GM19455 (cell line): ENCODE measurements around the gene SOX15.
"Not testable (repeated sequence)": the region's sequence is repeated elsewhere in the genome, so short reads cannot be mapped to it uniquely, and the experiment has no call there.

Experiments used
- ATAC-seq: cut with Tn5 transposase; IDR thresholded peaks from one replicate; pipeline ENCODE4 v1.9.1; 2021; ENCODE audit not compliant: unreplicated experiment

SOX15 gene

DNA sequence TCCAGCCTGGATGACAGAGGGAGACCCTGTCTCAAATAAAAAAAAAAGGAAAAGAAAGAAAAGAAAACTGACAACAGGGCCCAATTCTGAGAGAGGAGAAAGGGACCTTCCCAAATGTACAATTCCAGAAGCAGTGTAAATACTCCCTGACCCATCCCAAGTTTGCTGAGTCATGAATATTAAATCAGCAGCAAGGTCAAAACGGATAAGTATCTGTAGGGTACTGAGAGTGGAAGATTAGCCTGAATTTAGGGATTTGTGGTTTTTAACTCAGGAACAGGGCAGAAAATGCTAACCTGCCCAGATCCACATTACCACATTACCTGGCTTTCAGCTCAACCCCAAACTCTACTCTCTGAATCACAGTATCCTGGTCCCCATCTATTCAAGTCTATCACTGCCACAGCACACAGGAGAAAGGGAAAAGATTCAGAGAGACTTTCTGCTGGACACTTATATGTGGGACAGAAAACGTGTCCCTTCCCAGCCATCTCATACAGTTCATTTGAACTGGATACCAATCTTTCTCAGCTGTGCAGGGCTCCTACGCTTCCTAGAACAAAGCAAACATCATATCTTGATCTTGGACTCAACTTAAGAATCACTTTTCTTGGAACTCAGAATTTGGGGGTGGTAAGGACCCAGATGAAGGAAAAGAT lies 21.9 kb upstream of the SOX15 start:
- no peak for ATAC-seq

DNA sequence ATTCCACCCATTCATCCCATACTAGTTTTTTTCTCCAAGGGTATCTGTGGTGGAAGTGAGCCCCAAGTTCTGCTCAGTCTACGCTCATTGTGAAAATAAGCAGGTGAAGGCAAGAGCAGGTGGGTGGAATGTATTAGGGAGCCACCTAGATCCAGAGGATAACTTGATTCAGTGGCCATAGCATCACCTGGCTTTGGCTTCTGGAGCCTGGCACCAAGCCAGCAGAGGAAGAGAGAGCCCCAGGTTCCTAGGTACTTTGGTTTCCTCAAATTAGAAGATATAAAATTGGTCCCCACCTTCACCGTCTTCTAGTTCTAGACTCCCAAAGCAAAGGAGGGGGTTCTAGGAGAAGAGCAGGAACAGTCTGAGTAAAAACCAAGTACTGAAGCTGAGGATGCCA lies 20.7 kb upstream of the SOX15 start:
- ATAC-seq: no peak

DNA sequence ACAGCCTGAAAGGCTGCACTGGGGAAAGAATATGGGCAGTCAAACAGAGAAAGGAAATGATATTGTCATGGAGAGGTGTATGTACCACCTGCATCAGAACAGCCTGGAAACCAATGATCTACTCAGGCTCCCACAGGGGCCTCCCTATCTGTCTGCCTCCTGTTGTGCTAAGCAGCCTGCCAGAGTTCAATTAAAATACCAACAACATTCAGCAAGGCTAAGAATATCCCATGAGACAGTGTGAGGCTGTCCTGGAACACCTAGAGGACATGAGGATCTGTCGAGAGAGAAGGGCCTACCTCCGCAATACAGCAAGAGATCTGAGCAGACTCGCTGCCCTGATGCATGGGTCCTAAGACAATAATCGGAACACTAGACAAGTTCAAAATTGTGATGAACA lies 16.4 kb upstream of the SOX15 start:
- no peak for ATAC-seq

DNA sequence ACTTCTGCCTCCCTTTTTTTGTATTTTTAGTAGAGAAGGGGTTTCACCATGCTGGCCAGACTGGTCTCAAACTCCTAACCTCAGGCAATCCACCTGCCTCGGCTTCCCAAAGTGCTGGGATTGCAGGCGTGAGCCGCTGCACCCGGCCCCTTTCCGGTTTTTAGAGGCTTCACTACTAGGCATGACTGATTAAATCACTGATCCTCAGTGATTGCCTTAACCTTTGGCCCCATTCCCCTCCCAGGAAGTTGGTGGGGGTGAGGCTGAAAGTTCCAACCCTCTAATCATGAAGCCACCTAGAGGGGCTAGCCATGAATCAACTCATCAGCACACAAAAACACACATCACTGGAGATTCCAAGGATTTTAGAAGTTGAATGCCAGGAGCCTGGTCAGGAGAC lies 7.7 kb upstream of the SOX15 start:
- ATAC-seq: not testable (repeated sequence)

DNA sequence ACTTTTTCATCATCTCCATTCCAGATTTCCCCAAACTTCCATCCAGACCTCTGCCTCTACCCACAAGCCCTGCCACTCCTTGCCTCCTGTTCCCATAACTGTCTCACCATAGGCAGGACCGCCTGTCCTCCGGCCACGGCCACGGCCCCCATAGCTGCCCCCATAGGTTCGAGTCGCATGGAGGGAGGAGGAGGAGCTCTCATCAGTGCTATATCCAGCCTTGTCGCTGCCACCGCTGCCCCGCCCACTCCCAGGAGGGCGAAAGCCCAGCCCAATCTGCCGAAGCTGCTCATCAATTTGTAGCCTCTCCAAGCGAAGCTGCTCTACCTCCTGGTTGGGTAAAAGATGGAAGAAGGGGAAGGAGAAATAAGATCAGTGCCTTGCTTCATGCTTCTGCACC lies 3.4 kb upstream of the SOX15 start:
- no peak for ATAC-seq

DNA sequence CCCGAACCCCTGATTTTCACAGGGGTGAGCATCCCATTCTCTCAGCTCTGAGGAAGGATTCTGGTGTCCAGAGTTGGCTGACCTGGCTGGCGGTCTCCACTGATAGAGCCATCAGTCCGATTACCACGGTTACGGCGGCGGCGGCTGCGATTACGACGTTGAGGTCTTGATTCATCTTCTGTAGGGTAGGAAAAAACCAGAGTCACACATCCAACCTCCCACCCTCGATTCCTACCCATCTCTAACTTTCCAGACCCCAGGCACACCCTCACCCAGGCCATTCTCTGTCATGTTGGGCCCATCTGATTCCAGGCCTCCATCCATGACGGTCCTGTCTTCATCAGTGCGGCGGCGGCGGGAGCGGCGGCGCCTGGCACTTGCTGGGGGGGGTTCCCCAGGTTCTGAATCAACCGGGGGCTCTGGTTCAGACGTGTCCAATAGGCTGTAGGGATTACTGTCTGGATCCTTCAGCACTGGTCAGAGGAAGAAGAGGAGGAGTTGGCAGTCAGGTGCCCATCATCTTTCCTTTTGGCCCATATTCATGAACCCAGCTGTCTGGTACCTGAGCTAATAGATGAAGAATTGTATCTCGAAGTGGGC lies 2.6 kb upstream of the SOX15 start:
- ATAC-seq: no peak

DNA sequence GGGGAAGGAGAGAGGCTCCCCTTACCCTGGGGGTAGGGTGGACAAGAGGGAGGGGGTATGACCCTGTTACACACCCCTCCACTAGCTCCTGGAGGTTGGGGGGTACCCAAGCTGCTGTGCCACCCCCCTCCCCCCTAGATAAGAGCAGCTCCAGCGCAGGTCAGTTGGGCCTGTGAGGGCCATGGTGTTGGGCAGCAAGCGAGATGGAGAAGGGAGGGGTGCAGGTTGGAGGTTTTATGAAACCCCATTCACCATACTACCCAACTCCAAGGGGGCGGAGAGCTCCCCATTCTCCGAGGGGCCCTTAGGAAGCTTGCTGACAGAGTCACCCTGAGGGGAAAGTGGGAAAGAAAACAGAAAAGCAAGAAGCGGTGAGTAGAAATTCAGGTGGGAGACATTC lies 1.7 kb upstream of the SOX15 start:
- no peak for ATAC-seq

DNA sequence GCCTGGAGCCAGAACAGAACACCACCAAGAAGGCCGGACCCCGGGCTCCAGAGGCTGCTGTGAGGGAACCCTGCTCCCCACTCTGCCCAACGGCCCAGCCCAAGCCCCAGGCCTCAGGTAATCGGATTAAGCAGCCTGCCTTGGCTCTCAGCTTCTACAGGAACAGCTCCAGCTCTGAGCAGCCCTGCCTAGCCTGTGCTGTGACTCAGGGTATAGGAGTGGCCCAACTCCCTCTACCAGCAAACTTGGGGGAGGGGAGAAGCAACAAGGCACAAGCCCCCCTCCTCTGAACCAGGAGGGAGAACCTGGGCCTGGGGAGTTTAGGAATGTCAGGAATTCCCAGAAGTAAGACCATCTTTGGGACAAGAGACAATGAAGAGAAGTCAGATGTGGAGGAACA lies 849 bp upstream of the SOX15 start:
- ATAC-seq: no peak

DNA sequence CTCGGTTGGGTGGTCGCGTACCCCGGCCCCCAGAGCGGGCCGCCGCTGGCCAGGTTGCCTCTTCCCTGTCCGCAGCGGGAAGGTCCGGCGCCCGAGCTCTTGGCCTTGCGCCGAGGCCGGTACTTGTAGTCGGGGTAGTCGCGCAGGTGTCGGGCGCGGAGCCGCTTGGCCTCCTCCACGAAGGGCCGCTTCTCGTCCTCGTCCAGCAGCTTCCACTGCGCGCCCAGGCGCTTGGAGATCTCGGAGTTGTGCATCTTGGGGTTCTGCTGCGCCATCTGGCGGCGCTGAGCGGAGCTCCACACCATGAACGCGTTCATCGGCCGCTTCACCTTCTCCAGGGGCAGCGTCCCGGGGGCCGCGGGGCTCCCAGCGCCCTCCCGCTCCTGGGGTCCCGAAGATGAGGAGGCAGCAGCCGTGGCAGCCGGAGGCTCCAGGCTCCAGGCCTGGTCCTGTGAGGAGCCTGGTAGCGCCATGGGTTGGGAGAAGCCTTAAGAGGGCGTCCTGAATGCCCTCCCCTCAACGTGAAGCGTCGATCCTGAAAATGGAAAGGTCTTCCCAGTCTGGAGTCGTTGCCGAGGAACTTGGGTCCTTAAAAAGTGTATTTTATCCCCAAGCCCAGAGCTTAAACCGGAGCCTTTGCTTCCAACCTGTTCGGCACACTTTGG lies 558 bp downstream of the SOX15 start:
- ATAC-seq: no peak

DNA sequence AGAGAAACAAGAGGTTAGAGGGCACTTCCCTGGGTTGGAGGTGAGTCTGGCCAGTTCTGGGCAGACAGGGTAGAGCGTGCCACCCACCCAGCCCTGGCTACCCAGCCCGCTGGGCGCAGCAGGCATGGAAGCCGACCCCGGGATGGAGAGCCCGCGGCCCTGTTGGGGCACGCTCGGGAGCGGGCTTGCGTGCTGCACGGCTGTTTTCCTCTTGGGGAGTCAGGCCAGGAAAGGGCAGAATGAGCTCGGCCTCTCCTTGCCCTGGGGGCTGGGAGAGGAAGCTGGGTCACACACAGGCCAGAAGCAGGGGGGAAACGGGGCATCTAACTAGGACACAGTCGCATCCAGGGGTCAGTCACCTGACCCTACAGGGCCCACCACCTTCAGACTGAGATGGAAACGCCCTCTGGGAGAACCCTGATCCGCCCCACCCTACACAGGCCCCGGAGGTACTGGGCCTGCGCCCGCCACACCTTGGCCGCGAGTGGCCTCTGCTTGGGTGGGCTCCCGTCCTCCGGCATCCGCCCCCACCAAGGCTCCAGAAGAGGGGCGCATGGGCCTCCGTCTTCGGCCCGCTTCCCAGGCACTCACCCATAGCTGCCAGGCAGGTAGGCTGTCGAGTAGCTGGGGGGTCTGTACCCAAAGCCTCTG lies 1.2 kb downstream of the SOX15 start:
- ATAC-seq: no peak

DNA sequence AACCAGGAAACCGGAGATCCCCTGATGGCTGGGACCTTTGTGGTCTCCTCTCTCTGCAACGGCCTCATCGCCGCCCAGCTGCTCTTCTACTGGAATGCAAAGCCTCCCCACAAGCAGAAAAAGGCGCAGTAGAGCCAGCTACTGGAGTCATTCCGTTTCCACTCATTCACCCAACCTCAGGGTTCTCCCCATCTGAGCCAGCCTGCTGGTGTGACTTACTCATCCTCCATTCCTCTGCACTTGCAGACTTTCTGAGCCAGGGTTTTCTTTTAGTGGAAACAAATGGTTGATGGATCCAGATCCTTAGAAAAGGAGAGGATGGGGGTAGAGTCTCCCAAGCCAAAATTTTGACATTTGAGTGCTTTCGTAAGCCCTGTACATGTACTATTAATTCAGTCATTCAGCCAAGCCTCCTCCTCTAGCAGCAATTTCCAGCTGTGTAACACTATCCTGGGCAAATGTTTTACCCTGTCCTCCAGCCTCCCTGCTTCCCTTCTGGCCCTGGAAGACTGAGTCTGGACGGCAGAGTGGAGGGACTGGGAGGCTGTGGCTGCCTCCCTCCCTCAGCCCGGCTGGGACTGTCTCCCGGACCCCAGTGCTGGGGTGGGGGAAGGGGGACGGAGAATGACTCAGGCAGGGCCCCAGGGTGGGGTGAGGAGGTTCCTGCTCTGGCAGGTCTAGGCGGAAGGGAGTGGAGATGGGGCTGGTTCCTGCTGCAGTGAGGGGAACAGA lies 2.3 kb downstream of the SOX15 start:
- ATAC-seq: no peak

DNA sequence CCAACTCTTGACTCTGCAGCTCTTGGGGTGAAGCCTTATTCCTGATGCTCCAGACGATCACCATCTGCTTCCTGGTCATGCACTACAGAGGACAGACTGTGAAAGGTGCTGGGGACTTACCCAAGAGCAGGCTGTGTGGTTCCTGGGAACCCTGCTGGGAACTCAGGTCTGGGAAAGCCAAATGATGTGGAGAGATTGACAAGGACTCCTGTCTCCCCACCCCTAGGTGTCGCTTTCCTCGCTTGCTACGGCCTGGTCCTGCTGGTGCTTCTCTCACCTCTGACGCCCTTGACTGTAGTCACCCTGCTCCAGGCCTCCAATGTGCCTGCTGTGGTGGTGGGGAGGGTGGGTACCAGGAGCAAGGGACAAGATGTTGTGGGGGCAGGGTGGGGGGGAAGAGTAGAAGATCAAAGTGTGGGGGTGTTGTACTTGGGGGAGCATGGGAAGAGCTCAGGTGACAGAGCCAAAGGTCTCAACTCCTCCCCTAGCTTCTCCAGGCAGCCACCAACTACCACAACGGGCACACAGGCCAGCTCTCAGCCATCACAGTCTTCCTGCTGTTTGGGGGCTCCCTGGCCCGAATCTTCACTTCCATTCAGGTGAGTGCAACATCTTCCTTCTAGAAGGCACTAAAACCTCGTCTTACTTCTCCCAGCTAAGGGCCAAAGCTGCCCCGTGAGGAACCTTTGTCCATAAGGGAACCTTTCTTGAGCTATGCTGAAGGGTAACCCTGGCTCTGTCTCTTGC lies 3.0 kb downstream of the SOX15 start:
- no peak for ATAC-seq

DNA sequence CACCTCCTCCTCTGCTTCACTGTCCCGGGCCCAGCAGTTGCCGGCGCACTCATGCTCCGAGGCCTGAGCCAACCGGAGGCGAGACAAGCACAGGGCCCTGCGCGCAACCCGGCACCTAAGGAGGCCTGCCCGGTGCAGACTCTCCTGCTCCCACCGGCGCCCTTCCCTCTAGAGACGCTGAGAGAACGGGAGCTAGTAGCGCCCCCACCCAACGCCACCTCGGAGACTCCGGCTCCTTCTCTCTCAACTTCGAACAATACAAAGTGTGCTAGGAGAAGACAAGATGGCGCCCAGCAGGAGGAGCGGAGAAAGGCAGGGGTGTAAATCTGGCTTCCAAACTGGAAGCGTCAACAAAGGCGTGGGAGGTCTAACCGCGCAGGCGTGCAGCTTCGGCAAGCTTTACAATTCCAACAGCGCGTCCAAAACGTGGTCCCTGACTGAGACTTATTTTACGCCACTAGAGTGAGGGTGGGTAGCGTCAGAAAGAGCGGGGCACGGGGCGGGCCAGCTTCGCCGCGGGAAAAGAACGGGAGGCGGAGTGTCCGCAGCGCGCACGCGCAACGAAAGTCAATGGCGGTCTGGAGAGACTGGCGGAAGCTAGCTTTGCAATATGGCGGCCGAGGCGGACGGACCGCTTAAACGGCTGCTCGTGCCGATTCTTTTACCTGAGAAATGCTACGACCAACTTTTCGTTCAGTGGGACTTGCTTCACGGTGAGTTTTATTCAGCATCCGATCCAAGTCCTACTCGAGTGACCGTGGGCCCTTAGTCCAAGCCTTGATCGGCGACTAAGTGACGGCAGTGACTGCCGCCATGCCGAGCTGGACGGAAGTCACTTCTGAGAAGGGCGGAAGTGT lies 6.4 kb downstream of the SOX15 start, which contains the start of gene MPDU1:
Gene MPDU1 (plus strand): TSS at position 600 of the 857 bp plus-strand sequence. CDS start 11 bp downstream, at position 611.
- ATAC-seq: peak; percentile 75

DNA sequence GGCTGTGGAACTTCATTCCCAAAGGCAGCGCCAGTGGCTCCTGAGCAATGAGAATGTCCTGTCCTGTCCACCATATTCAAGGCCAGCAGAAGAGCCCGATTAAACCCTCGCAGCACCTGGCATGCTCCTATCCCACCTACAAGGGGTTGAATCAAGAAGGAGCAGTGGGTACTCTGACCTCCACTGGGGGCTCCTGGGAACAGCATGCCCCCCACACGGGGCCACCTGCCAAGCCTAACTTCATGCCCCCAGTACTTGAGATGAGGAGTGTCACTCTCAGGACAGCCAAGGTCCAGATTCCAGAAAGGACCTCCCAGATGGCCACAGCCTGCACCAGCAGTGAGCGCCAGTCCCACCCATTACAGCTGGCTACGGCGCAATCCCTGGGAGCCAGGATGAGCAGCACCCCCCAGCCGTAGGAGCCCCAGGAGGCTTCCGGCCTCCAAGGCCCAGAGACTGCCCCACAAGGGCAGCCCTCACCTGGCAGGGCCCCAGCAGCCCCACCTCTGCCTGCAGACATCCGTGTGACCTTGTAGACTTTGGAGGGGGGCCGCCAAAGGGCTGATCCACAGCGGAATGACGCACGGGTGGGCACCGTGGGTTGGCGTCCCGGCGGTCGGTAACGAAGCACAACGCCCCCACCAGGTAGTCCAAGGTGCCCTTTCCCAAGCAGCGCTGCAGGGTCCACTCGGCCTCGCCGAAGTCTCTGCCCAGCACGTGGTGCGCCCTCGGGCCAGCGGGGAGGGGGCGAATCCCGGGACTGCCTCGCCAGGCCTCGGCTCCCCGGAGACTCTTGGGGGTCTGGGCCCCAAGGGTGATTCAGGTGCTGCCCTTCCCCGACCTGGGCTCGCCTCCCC lies 7.3 kb downstream of the SOX15 start:
- ATAC-seq: no peak

DNA sequence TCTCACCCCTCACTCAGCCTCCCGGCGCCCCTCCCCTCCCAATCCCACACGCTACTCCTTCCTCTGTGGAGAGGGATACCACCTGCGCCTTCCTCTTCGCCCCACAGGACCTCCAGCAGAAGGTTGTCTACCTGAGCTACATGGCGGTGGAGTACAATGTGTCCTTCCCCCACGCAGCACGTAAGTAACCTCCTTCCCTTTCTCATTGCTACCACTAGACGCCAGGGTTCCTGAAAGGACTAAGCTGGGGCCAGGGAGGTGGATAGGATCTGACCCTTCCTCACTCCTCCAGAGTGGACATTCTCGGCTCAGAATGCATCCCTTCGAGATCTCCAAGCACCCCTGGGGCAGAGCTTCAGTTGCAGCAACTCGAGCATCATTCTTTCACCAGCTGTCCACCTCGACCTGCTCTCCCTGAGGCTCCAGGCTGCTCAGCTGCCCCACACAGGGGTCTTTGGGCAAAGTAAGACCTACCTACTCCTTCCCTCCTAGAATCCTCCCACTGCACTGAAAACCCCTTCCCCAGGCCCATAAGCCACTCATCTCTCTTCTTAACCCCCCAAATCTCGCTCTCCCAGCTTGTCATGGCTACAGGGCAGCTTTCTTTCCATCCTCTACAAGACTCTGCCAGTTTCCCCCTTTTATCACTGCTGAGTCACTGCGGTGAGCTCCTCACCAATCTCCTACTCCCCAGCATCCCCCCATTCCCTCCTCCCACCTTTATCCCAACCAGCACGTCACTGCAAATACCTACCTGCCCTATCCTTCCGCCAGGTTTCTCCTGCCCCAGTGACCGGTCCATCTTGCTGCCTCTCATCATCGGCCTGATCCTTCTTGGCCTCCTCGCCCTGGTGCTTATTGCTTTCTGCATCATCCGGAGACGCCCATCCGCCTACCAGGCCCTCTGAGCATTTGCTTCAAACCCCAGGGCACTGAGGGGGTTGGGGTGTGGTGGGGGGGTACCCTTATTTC lies 9.0 kb downstream of the SOX15 start:
- ATAC-seq: no peak

DNA sequence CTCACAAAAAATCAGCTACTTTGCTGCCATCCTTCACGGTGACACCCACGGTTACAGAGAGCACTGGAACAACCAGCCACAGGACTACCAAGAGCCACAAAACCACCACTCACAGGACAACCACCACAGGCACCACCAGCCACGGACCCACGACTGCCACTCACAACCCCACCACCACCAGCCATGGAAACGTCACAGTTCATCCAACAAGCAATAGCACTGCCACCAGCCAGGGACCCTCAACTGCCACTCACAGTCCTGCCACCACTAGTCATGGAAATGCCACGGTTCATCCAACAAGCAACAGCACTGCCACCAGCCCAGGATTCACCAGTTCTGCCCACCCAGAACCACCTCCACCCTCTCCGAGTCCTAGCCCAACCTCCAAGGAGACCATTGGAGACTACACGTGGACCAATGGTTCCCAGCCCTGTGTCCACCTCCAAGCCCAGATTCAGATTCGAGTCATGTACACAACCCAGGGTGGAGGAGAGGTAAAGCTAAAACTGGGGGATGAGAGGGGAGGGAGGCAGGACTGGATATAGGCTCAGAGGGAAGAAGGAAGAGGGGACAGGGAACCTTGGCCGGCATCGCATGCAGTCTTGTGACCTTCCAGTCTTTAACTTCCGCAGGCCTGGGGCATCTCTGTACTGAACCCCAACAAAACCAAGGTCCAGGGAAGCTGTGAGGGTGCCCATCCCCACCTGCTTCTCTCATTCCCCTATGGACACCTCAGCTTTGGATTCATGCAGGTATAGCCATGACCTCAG lies 9.9 kb downstream of the SOX15 start:
- no peak for ATAC-seq
